Ascending aorta (tissue), 2 donors: ENCODE measurements around the gene RPL22. TPM values are rescaled to one million over a fixed set of nuclear protein-coding genes. Genes with fewer than 3 reads are reported as not detected.

Experiments used
- DNase-seq, 2 donors: peaks; one replicate each; pipeline ENCODE4 v3.0.0-alpha.2; 2019; ENCODE audit warnings: low spot score in 2 of 2
- H3K27ac ChIP-seq, 2 donors: fragments of 200-600 bp; sonication (generic); one replicate each; pipeline ENCODE4 v1.5.1; 2016 to 2017; ENCODE audit warnings: mild to moderate bottlenecking in 1 of 2
- H3K27me3 ChIP-seq: fragments of 200-600 bp; sonication (generic); one replicate; pipeline ENCODE4 v1.5.1; 2017
- H3K36me3 ChIP-seq, 2 donors: fragments of 200-600 bp; sonication (generic); one replicate each; pipeline ENCODE4 v1.5.1; 2016
- H3K4me1 ChIP-seq, 2 donors: fragments of 200-600 bp; sonication (generic); one replicate each; pipeline ENCODE4 v1.5.1; 2016 to 2017; ENCODE audit warnings: mild to moderate bottlenecking in 1 of 2
- H3K4me3 ChIP-seq, 2 donors: fragments of 200-600 bp; sonication (generic); one replicate each; pipeline ENCODE4 v1.5.1; 2016 to 2017; ENCODE audit warnings: mild to moderate bottlenecking in 1 of 2
- H3K9me3 ChIP-seq, 2 donors: fragments of 200-600 bp; sonication (generic); one replicate each; pipeline ENCODE4 v1.5.1; 2016
- CTCF ChIP-seq, 3 experiments: fragments of 200-600 bp in 2 of 3; fragments of 450-650 bp in 1 of 3; sonication (generic) in 2 of 3; IDR thresholded peaks; one replicate each; pipeline ENCODE4 v1.5.1; 2016 to 2019; ENCODE audit warnings: antibody characterized with exemption in 3 of 3, mild to moderate bottlenecking in 1 of 3, moderate library complexity in 1 of 3
- intact Hi-C: fragments of 100-400 bp; cut with DNase I; formaldehyde crosslinking; loops from one replicate; pipeline ENCODE4 v1.15.1; 2023
- total RNA-seq: library from RNA; depleted of rRNA; stranded (reverse); fragments of >200 nt; gene quantifications from one replicate; pipeline ENCODE4 v1.1.0, GENCODE V29; 2016

Gene RPL22
- total RNA-seq, 1 donor from 2014 or later, result 88.8 TPM

DNA sequence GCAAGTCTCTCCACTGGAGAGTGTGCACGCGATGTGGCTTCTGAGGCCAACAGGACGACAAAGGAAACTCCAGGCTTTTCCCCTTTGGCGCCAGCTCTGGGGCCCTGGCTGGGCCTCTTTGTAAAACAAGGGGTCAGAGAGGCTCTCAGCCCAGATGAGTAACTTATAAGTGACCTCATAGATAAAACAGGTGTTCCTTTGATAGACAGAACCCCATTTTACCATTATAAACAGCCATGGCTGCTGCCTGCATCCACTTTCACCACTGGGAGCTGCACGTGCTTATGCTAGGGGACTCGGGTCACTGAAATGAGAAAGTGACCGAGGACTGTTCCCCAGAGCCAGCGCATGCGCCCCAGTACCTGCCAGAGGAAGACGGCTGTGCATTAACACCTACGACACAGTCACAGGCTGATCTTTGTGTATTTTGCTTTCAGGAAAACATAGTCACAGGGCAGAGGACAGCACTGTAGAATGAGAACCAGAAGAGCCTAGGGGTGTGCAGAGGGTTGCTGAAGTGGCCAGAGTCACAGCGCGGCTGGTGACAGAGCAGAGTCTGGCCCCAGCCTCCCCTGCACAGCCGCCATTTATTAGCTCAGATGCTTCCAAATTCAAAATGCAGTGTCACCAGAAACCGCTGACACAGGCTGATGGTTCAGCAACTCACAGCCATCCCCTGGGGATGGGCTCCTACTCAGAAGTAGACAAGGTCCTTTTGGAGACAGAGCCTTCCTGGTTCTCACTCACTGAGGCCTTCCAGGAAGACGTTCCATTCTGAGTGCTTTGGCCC, 19.2 kb upstream of the RPL22 start:
- intact Hi-C loops, result no loop called here
- DNase-seq, result no peak
- H3K9me3 ChIP-seq, result no peaks in the 10 kb centered on the region
- peaks cover 0 to 13% of the 10 kb centered on the region in 2 donors for H3K36me3 ChIP-seq
- no peak overlapping the region for H3K27ac ChIP-seq
- no peak for TF ChIP-seq CTCF (IDR thresholded peaks at IDR 0.05)
- H3K4me3 ChIP-seq, result no peak overlapping the region
- H3K4me1 ChIP-seq, result no peaks in the 10 kb centered on the region
- H3K27me3 ChIP-seq, result no peaks in the 10 kb centered on the region

DNA sequence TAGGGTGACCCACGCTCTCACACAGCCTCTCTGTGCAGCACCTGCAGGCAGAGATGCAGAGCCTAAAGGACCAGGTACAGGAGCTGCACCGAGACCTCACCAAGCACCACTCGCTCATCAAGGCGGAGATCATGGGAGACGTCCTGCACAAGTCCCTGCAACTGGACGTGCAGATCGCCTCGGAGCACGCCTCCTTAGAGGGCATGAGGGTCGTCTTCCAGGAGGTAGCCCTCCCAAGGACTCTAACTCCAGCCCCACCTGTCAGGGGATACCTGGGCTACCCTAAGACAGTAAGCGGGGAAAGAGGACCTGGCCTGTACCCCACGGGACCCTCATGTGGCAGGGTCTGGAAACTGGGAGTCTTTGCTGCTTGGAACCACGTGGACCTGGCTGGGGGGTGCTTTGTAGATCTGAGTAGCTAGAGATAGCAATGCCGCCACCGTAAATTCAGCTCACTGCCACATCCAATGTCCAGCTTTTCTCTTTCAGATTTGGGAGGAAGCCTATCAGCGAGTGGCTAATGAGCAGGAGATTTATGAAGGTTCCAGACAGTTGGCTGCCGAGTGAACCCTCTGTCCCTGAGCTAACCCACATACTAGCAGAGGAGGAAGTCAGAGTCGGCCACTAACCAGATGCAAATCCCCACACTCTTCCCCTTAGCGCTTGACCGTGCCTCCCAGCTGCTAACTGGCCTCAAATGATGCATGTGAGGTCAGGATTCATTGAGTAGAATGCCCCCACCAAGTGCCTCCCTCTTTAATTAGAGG, 13.0 kb upstream of the RPL22 start:
- Histone ChIP-seq H3K4me1 (peaks cover 0 to 6% of the 10 kb centered on the region in 2 donors), H3K27me3 (no peaks in the 10 kb centered on the region), H3K9me3 (no peaks in the 10 kb centered on the region), H3K27ac (no peak overlapping the region), H3K4me3 (no peak overlapping the region), H3K36me3 (no peaks in the 10 kb centered on the region)
- intact Hi-C loops, result no loop called here
- DNase-seq, result no peak
- no peak for TF ChIP-seq CTCF (IDR thresholded peaks at IDR 0.05)

DNA sequence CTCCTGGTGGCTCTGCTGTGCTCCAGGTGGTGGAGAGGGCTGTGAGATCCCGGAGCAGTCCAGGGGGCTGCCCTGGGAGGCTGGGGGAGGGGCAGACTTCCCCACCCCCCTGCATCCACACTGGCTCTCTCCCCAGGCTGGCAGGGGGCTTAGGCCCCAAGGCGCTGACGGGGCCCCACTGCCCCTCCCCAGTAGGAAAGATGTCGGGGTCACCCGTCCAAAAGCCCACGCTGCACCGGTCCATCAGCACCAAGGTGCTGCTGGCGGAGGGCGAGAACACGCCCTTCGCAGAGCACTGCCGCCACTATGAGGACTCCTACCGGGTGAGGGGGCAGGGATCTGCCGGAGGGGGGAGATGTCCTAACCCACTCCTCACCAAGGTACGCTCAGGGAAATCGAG, 12.3 kb upstream of the RPL22 start:
- H3K9me3 ChIP-seq, result no peaks in the 10 kb centered on the region
- no peaks in the 10 kb centered on the region for H3K36me3 ChIP-seq
- intact Hi-C loops, result no loop called here
- H3K4me1 ChIP-seq, result peaks cover 0 to 6% of the 10 kb centered on the region in 2 donors
- no peak for DNase-seq
- H3K27ac ChIP-seq, result no peak overlapping the region
- H3K4me3 ChIP-seq, result no peak overlapping the region
- TF ChIP-seq CTCF (IDR thresholded peaks at IDR 0.05), result no peak
- no peaks in the 10 kb centered on the region for H3K27me3 ChIP-seq

GRCh38 chr1:6210591-6211355, 11.4 kb upstream of the RPL22 start:
- TF ChIP-seq CTCF (IDR thresholded peaks at IDR 0.05), result no peak
- no peak overlapping the region for H3K4me3 ChIP-seq
- no peak for DNase-seq

DNA sequence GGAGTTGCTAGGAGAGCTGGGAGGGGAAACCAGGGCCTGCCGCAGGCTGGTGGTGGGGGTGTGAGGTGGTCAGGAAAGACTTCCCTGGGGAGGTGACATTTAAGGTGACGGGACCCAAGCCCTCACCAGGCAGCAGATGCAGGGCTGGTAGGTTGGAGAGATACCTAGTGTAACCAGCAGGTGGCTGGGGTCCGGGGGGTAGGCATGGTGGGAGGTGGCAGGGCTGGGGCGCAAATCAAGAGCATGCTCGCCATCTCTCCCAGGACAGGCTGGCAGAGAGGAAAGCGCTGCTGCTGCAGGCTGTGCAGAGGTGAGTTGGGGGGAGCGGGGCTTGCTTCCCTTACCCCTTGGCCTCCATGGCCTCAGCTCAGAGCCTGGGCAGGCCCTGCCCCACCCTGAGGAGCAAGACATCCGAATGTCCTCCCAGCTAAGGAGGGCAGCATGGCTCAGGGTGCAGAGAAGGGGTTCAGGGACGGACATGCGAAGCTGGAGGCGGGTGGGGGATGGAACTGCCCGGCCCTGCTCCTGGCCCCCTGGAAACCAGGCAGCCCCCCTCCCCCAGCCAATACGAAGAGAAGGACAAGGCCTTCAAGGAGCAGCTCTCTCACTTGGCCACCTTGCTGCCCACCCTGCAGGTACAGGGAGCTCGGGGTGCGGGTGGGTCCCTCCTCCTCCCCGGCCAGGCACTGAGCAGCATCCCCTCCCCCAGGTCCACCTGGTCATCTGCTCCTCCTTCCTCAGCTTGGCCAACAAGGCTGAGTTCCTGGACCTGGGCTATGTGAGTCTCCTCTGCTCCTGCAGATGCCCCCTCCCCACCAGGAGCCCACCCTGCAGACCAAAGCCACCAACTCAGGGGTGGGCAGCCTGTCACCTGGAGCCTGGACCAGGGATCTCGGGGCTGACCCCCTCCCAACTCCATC, 10.5 kb upstream of the RPL22 start:
- intact Hi-C loops, result no loop called here
- no peak for DNase-seq
- no peak for TF ChIP-seq CTCF (IDR thresholded peaks at IDR 0.05)
- no peaks in the 10 kb centered on the region for H3K27me3 ChIP-seq
- no peak overlapping the region for H3K27ac ChIP-seq
- H3K9me3 ChIP-seq, result no peaks in the 10 kb centered on the region
- no peak overlapping the region for H3K4me3 ChIP-seq
- no peaks in the 10 kb centered on the region for H3K36me3 ChIP-seq
- peaks cover 6 to 9% of the 10 kb centered on the region in 2 donors for H3K4me1 ChIP-seq

More at GRCh38 chr1:6210591-6211355, 11.4 kb upstream of the RPL22 start:
- Histone ChIP-seq H3K36me3 (no peaks in the 10 kb centered on the region), H3K27ac (no peak overlapping the region), H3K4me1 (peaks cover 6% of the 10 kb centered on the region in 2 donors), H3K9me3 (no peaks in the 10 kb centered on the region), H3K27me3 (no peaks in the 10 kb centered on the region)
- intact Hi-C loops, result no loop called here
